Fibroblast of lung (primary cell): Measurements from ENCODE around the gene ARHGEF12. TPM values are rescaled to one million over a fixed set of nuclear protein-coding genes. Genes with fewer than 3 reads are reported as not detected.
A peak's percentile ranks its signal among the peaks of the same experiment; 100 is the strongest.

Experiments used
- DNase-seq, 2 donors: peaks; one replicate each; pipeline versions ENCODE4 v3.0.0 to v3.0.0-alpha.2; 2010; ENCODE audit warnings: low read depth in 2 of 2
- H2AFZ ChIP-seq: 2 replicates; pipeline ENCODE4 v1.5.1; 2012; ENCODE audit warnings: low read length, control low read depth, inconsistent platforms
- H3K27ac ChIP-seq: 2 replicates; pipeline ENCODE4 v1.5.1; 2011; ENCODE audit warnings: low read length, control low read depth; ENCODE audit not compliant: insufficient read depth
- H3K27me3 ChIP-seq: 2 replicates; pipeline ENCODE4 v1.5.1; 2011; ENCODE audit warnings: mild to moderate bottlenecking, low read length; ENCODE audit not compliant: control insufficient read depth, insufficient read depth
- H3K36me3 ChIP-seq: 2 replicates; pipeline ENCODE4 v1.5.1; 2011; ENCODE audit warnings: low read length; ENCODE audit not compliant: control insufficient read depth, insufficient read depth
- H3K4me1 ChIP-seq: 2 replicates; pipeline ENCODE4 v1.5.1; 2011; ENCODE audit warnings: low read length; ENCODE audit not compliant: control insufficient read depth, insufficient read depth; ENCODE audit errors: extremely low read depth
- H3K4me2 ChIP-seq: 2 replicates; pipeline ENCODE4 v1.5.1; 2011; ENCODE audit warnings: low read length, control low read depth; ENCODE audit not compliant: insufficient read depth; ENCODE audit errors: extremely low read depth
- H3K4me3 ChIP-seq, 4 experiments: fragments of 200-600 bp in 1 of 4; sonication (generic) in 1 of 4; replicated peaks in 1 of 4; 2 replicates each; pipeline ENCODE4 v1.5.1; 2011 to 2016; ENCODE audit warnings: low read length in 4 of 4, low read depth in 3 of 4, mild to moderate bottlenecking in 3 of 4, control low read depth in 2 of 4, inconsistent platforms in 1 of 4, mixed read lengths in 1 of 4; ENCODE audit not compliant: insufficient read depth in 1 of 4; ENCODE audit errors: control extremely low read depth in 1 of 4
- H3K79me2 ChIP-seq: 2 replicates; pipeline ENCODE4 v1.5.1; 2012; ENCODE audit warnings: mild to moderate bottlenecking, low read length, inconsistent platforms; ENCODE audit not compliant: control insufficient read depth, insufficient read depth
- H3K9ac ChIP-seq: 2 replicates; pipeline ENCODE4 v1.5.1; 2011; ENCODE audit warnings: mild to moderate bottlenecking, low read length, control low read depth; ENCODE audit not compliant: insufficient read depth
- H3K9me3 ChIP-seq: 2 replicates; pipeline ENCODE4 v1.5.1; 2012; ENCODE audit warnings: low read depth, low read length; ENCODE audit not compliant: control insufficient read depth, insufficient read depth
- H4K20me1 ChIP-seq: 2 replicates; pipeline ENCODE4 v1.5.1; 2011; ENCODE audit warnings: low read length; ENCODE audit not compliant: control insufficient read depth, insufficient read depth; ENCODE audit errors: extremely low read depth
- CTCF ChIP-seq, 2 donors: IDR thresholded peaks in 1 of 2; conservative IDR thresholded peaks in 1 of 2; 1 replicate in 1 of 2; 2 replicates in 1 of 2; pipeline ENCODE4 v1.5.1; 2011 to 2012; ENCODE audit warnings: low read length in 2 of 2, control low read depth in 1 of 2, inconsistent platforms in 1 of 2, low read depth in 1 of 2, mild to moderate bottlenecking in 1 of 2
- EZH2 ChIP-seq: IDR thresholded peaks from 2 replicates; pipeline ENCODE4 v1.5.1; 2012; ENCODE audit warnings: low read length, control low read depth, mild to moderate bottlenecking; ENCODE audit errors: missing control alignments
- polyA plus RNA-seq, 2 donors: library from polyadenylated mRNA; depleted of rRNA in 1 of 2; stranded (reverse) in 1 of 2; unstranded in 1 of 2; fragments of >200 nt; gene quantifications; 2 replicates each; pipeline ENCODE4 v1.2.1, GENCODE V29; 2011 to 2012; ENCODE audit warnings: missing spikeins in 1 of 2
- total RNA-seq: library from RNA; depleted of rRNA; stranded (reverse); fragments of >200 nt; gene quantifications from 2 replicates; pipeline ENCODE4 v1.2.1, GENCODE V29; 2014

The ARHGEF12 gene
- total and polyA plus RNA-seq, 2 donors (not counting 1 experiment from before 2014, with no cell fraction given), result 63.1 to 141 TPM

GRCh38 chr11:120532832-120533196, 196.6 kb downstream of the ARHGEF12 start:
- H3K9ac ChIP-seq, result no peak overlapping the region
- TF ChIP-seq CTCF (conservative IDR thresholded peaks at IDR 0.05 in 1 of 2, IDR thresholded peaks at IDR 0.05 in 1 of 2; ENCODE audit: low read depth in 1 of 2, low read length in 2 of 2), result no peak
- TF ChIP-seq EZH2, result no peak
- H3K36me3 ChIP-seq, result no peaks in the 10 kb centered on the region
- H3K4me2 ChIP-seq, result peak overlapping the region; percentile 69
- H3K9me3 ChIP-seq, result no peaks in the 10 kb centered on the region
- H3K4me3 ChIP-seq, result peak overlapping the region in 2 of 4 experiments; percentile 16 to 29
- H3K27ac ChIP-seq, result no peak overlapping the region
- no peak overlapping the region for H2AFZ ChIP-seq
- no peaks in the 10 kb centered on the region for H3K79me2 ChIP-seq
- no peaks in the 10 kb centered on the region for H3K4me1 ChIP-seq
- peak; percentile 46 to 58 for DNase-seq
- no peaks in the 10 kb centered on the region for H4K20me1 ChIP-seq
- H3K27me3 ChIP-seq, result no peaks in the 10 kb centered on the region

GRCh38 chr11:120536091-120536796, 200.0 kb downstream of the ARHGEF12 start:
- H2AFZ ChIP-seq, result no peak overlapping the region
- H3K9me3 ChIP-seq, result no peaks in the 10 kb centered on the region
- no peak overlapping the region for H3K9ac ChIP-seq
- peaks cover 4% of the 10 kb centered on the region for H3K4me1 ChIP-seq
- DNase-seq, result no peak
- H4K20me1 ChIP-seq, result no peaks in the 10 kb centered on the region
- H3K27me3 ChIP-seq, result no peaks in the 10 kb centered on the region
- H3K36me3 ChIP-seq, result no peaks in the 10 kb centered on the region
- no peak overlapping the region for H3K4me3 ChIP-seq
- H3K27ac ChIP-seq, result no peak overlapping the region
- no peak overlapping the region for H3K4me2 ChIP-seq
- TF ChIP-seq CTCF (conservative IDR thresholded peaks at IDR 0.05 in 1 of 2, IDR thresholded peaks at IDR 0.05 in 1 of 2; ENCODE audit: low read depth in 1 of 2, low read length in 2 of 2), result no peak
- no peak for TF ChIP-seq EZH2
- H3K79me2 ChIP-seq, result no peaks in the 10 kb centered on the region

GRCh38 chr11:120536797-120537169, 200.6 kb downstream of the ARHGEF12 start:
- Histone ChIP-seq H3K27ac (no peak overlapping the region), H3K4me2 (no peak overlapping the region), H3K79me2 (no peaks in the 10 kb centered on the region), H3K4me3 (no peak overlapping the region), H3K4me1 (peaks cover 4% of the 10 kb centered on the region), H3K36me3 (no peaks in the 10 kb centered on the region), H2AFZ (no peak overlapping the region), H4K20me1 (no peaks in the 10 kb centered on the region), H3K9ac (no peak overlapping the region), H3K9me3 (no peaks in the 10 kb centered on the region), H3K27me3 (no peaks in the 10 kb centered on the region)
- no peak for TF ChIP-seq EZH2
- TF ChIP-seq CTCF (conservative IDR thresholded peaks at IDR 0.05 in 1 of 2, IDR thresholded peaks at IDR 0.05 in 1 of 2; ENCODE audit: low read depth in 1 of 2, low read length in 2 of 2), result no peak
- no peak for DNase-seq
